H4 (cell line): ENCODE data around the gene SLC9A5. TPM values are rescaled to one million over a fixed set of nuclear protein-coding genes. Genes with fewer than 3 reads are reported as not detected.
A peak's percentile ranks its signal among the peaks of the same experiment; 100 is the strongest.

Source experiments
- DNase-seq: peaks from one replicate; pipeline ENCODE4 v3.0.0-alpha.2; 2015; ENCODE audit warnings: low spot score
- total RNA-seq: library from RNA; depleted of rRNA; stranded (reverse); fragments of >200 nt; shearing (Covaris generic); gene quantifications from 2 replicates; pipeline ENCODE4 v1.2.3, GENCODE V29; 2014; rRNA removed

SLC9A5 gene
- total RNA-seq, 1 experiment from 2014 or later = 0.81 TPM

- DNase-seq = no peak
Measured at GRCh38 chr16:67310561-67310960, 61.8 kb downstream of the SLC9A5 start.

GRCh38 chr16:67311607-67312488 lies 63.1 kb downstream of the SLC9A5 start:
- peak; percentile 98 for DNase-seq

GRCh38 chr16:67312719-67313118 lies 63.9 kb downstream of the SLC9A5 start:
- no peak for DNase-seq

DNA sequence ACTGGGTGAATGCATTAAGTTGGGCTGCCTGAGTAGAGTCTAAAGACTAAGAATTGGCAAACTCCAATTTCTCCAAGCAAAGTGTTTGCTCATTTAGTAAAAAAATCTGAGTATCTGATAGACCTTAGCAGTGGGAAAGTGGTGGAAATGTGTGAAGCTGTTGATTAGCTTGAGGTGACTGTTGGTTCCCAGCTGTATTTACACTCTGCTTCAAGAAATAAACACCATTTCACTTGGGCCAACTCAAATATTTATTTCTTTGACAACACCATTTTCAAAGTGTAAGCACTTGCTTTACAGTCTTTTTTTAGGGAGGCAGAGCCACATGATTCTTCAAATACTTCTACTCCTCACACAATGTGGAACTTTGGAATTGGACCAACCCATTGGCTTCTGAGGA lies 69.1 kb downstream of the SLC9A5 start:
- DNase-seq = no peak

Other genes with a start within 250 kb of the SLC9A5 start
- gene CBFB, start 219.8 kb upstream of the SLC9A5 start, total RNA-seq = 68.0 and 81.0 TPM in 2 replicates
- 13.8 and 14.8 TPM in 2 replicates for gene PHAF1, start 139.0 kb upstream of the SLC9A5 start, total RNA-seq
- 21.2 and 21.6 TPM in 2 replicates for gene B3GNT9, start 98.0 kb upstream of the SLC9A5 start, total RNA-seq
- gene TRADD, start 89.1 kb upstream of the SLC9A5 start, total RNA-seq = 13.6 and 17.9 TPM in 2 replicates
- gene FBXL8, start 89.0 kb upstream of the SLC9A5 start, total RNA-seq = 1.3 and 3.3 TPM in 2 replicates
- 0.50 TPM in 1 of 2 replicates, not detected in the other for gene HSF4, start 84.2 kb upstream of the SLC9A5 start, total RNA-seq
- gene NOL3, start 78.4 kb upstream of the SLC9A5 start, total RNA-seq = 39.4 and 47.9 TPM in 2 replicates
- gene MATCAP1, start 65.0 kb upstream of the SLC9A5 start, total RNA-seq = 3.5 and 4.5 TPM in 2 replicates
- not detected in 2 replicates for gene EXOC3L1, start 58.8 kb upstream of the SLC9A5 start, total RNA-seq
- gene E2F4, start 56.8 kb upstream of the SLC9A5 start, total RNA-seq = 78.4 and 80.7 TPM in 2 replicates
- gene ELMO3, start 49.8 kb upstream of the SLC9A5 start, total RNA-seq = 0.06 and 0.29 TPM in 2 replicates
- 31.1 and 38.4 TPM in 2 replicates for gene TMEM208, start 21.8 kb upstream of the SLC9A5 start, total RNA-seq
- 18.4 and 21.2 TPM in 2 replicates for gene FHOD1, start 1.5 kb upstream of the SLC9A5 start, total RNA-seq
- 2.4 and 6.7 TPM in 2 replicates for gene PLEKHG4, start 30.6 kb downstream of the SLC9A5 start, total RNA-seq
- gene KCTD19, start 77.8 kb downstream of the SLC9A5 start, total RNA-seq = not detected in 2 replicates
- 0.79 TPM in 1 of 2 replicates, not detected in the other for gene LRRC36, start 77.8 kb downstream of the SLC9A5 start, total RNA-seq
- not detected in 2 replicates for gene TPPP3, start 144.5 kb downstream of the SLC9A5 start, total RNA-seq
- 3.0 and 3.2 TPM in 2 replicates for gene ZDHHC1, start 167.5 kb downstream of the SLC9A5 start, total RNA-seq
- gene HSD11B2, start 182.1 kb downstream of the SLC9A5 start, total RNA-seq = 0.10 TPM in 1 of 2 replicates, not detected in the other
- 99.0 and 101 TPM in 2 replicates for gene ATP6V0D1, start 232.2 kb downstream of the SLC9A5 start, total RNA-seq
- not detected in 2 replicates for gene AGRP, start 234.6 kb downstream of the SLC9A5 start, total RNA-seq